ENCODE measurements around the gene YWHAQ.
A peak's percentile ranks its signal among the peaks of the same experiment; 100 is the strongest.
"Not testable (repeated sequence)": the region's sequence is repeated elsewhere in the genome, so short reads cannot be mapped to it uniquely, and the experiment has no call there.

YWHAQ gene

GRCh38 chr2:9630117-9630735 is 571 bp downstream of the YWHAQ start:
- DNase-seq = peak; percentile 35

DNA sequence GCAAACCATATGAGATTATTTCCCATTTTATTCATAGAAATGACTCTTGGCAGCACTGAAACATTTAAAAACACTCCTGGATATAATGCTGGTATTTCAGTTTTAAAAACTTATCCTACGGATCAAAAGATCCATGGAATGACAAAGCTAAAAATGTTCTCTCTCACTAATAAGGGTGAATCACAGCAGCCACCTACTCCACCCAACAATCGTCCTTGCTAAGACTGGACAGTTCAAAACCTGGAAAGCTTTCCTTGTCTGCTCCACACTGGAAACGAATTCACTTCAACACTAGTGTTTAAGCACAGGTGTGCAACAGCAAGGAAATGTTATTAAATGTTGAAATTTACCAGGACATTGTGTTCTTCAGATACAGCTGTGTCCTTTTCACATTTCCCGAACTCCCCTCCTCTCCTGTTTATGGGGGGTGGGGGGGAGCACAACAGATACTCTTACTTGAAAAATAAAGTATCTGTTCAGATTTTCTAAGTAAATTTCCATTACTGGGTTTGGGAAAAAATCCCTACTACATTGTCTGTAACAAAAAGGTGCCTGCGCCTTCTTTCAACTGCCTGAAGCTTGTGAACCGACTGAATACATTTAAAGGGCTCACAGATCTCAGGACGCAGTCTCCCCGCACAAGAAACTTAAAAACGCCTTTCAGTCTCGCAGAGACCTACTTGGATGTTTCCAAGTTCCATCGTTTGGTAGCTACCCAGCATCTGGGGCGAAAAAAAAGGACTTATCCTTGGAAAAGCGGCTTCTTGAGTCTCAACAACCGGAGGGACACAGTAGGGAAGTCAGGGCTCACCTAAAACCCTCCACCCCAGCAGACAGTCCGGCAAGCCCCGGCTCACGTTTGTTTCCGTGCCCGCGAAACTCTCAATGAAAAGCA is 1.3 kb downstream of the YWHAQ start:
- no peak for DNase-seq

DNA sequence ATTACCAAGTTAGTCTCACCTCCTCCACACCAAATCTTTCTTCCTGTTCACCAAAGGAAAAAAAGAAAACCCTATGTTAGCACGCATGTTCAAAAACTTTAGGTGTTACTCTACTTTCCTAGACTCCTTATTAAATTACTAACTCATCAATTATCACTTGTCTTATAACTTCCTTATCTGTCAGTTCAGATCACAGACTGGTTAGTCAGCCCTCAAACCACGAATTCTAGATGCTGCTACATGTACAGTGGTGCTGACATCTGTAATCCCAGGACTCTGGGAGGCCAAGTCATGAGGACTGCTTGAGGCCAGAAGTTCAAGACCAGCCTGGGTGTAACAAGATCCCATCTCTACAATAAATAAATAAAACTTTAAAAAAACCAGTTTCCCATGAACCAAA is 3.5 kb downstream of the YWHAQ start:
- DNase-seq = peak; percentile 59

DNA sequence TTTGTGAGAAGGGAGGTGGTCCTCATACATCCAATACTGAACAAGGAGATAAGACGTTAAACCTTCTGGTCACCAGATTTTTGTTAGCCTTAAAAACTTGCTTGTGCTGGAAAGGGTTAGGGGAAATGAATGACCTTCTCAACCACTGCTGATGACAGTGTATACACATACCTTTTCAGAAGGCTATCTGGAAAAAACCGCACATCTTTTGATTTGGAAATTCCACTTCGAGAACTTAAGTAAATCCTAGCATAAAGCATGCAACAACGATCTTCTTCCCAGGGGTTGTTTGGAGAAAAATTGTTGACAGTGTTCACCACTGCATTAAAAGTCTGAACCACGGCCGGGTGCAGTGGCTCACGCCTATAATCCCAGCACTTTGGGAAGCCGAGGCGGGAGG is 7.6 kb downstream of the YWHAQ start:
- DNase-seq = no peak

DNA sequence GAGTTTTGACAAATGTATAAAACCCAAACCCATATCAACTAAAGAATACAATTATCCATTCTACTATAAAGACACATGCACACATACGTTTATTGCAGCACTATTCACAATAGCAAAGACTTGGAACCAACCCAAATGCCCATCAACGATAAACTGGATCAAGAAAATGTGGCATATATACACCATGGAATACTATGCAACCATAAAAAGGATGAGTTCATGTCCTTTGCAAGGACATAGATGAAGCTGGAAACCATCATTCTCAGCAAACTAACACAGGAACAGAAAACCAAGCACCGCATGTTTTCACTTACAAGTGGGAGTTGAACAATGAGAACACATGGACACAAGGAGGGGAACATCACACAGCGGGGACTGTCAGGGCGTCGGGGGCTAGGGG is 9.1 kb downstream of the YWHAQ start:
- DNase-seq = not testable (repeated sequence)

GRCh38 chr2:9618410-9618809 is 12.4 kb downstream of the YWHAQ start:
- no peak for DNase-seq

- DNase-seq = no peak
These were observed 13.0 kb downstream of the YWHAQ start for GRCh38 chr2:9617749-9618148.

DNA sequence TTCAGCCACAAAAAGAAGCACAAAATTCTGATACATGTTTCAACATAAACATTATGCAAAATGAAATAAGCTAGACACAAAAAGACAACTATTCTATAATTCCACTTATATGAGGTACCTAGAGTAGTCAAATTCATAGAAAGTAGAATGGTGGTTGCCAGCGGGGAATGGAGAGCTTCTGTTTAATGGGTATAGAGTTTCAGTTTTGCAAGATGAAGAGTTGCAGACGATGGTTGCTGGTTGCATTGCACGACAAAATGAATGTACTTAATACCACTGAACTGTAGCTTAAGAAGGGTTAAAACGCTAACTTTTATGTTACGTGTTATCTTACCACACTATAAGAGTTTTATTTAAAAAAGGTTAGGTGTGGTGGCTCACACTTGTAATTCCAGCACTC is 13.5 kb downstream of the YWHAQ start:
- DNase-seq = no peak

DNA sequence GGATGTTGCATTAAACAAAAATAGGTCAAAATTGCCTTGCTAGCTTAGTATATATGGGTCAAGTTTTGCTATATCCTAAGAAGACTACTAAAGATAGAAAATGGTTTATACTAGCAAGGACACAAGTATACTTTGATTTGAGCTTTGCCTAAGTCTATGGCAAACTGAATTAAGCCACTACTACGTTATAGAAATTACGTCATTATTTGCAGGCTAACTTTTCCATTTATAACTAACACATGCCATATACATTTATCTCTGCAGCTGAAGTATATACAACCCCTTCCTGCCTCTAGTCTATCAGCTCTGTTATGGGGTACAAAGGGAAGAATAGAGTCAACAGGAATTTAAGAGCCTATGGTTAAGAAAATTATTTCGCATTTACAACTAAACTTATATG is 16.2 kb downstream of the YWHAQ start:
- no peak for DNase-seq

DNA sequence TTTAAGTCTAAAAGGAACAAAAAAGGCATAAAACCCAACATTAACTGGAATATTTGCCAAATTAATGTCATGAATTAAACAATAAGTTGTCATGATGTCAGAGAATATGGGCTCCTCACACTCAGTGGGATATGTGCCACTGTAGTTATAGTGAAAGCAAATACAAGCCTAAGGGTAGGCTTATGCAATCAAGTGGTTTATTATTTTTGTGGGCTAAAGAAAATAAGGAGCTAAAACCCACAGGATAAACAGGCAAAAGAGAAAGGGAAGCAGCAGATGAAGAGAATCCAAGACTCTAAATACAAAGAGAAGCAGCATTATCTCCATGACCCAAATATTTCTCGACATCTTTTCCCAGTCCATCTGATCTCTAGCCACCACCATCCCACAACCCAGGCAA is 17.5 kb downstream of the YWHAQ start:
- DNase-seq = peak; percentile 74

- not testable (repeated sequence) for DNase-seq
These were observed 19.3 kb downstream of the YWHAQ start for GRCh38 chr2:9611549-9611912.

DNA sequence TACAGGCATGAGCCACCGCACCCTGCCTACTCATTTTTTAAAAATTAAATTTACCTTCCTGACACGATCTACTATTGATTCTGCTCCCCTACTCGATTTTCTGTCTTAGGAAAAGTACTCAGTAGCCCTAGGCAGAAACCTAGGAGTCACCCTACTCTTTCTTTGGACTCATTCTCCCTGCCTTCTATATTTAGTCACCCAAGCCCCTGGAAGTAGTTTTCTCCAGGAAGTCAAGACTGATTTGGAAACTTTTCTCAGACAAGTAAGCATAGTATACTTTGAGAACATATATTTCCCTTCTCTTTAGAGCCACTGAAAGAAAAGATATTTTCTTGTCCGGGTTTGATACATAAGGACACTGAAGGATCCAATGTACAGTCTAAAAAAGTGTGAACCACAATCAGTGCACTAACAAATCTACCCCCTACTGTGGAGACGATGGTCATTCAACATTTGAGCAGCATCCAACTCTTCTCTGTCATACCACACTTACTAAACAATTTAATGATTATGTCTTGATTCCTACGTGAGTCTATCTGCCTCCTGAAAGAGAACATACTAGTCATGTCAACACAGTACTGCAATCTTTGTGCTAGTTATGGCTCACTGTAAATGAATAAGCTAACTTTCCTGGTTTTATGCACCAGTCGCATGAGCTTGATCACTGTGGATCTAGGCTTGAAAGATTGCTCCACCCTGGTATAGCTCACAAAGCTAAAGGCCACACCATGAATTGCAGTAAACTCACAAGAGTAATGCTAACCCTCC is 19.8 kb downstream of the YWHAQ start:
- no peak for DNase-seq

DNA sequence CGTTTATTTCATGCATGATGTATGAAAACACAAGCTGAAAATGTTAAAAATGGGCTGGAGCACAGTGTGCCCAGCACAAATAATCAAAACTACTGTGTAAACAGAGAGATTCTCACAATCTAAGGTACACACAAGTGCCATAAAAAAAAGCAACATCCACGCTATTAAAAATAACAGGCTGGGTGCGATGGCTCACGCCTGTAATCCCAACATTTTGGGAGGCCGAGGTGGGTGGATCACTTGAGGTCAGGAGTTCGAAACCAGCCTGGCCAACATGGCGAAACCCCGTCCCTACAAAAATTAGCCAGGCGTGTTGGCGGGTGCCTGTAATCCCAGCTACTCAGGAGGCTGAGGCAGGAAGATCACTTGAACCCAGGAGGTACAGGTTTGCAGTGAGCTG is 22.3 kb downstream of the YWHAQ start:
- not testable (repeated sequence) for DNase-seq

DNA sequence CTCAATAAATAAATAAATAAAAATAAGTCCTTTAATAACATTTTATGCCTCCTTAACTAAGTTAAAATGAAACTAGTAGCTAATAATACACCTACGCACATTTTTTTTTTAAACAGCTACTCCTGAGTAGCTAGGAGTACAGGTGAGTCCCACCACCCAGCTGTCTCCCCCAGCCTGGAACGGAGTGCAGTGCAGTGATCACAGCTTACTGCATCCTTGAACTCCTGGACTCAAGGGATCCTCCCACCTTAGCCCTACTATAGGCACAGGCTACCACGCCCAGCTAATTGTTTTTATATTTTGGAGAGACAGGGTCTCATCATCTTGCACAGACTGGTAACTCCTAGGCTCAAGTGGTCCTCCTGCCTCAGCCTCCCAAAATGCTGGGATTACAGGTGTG is 28.4 kb downstream of the YWHAQ start:
- DNase-seq = no peak

DNA sequence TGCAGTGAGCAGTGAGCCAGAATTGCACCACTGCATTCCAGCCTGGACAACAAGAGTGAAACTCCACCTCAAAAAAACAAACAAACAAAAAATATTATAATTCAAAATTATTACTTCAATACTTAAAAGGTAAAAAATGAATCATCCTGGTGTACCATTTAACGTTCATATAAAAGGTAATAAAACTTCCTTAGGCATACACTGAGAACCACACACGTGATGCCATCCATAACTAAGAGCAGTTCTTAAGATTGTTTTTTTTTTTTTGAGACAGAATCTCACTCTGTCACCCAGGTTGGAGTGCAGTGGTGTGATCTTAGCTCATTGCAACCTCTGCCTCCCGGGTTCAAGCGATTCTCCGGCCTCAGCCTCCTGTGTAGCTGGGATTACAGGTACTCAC is 29.4 kb downstream of the YWHAQ start:
- no peak for DNase-seq

DNA sequence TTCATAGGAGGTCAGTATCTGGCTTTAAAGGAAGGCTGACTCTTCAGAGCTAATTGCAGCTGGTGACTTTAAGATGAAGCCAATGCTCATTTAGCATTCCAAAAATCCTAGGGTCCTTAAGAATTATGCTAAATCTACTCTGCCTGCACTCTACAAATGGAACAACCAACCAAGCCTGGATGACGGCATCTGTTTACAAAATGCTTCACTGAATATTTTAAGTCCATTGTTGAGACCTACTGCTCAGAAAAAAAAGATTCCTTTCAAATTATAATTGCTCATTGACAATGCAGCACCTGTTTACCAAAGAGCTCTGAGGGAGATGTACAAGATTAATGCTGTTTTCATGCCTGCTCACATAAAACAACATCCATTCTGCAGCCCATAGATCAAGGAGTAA is 31.4 kb downstream of the YWHAQ start:
- DNase-seq = no peak

- DNase-seq = no peak
These were observed 34.0 kb downstream of the YWHAQ start for GRCh38 chr2:9596621-9597311.

- no peak for DNase-seq
These were observed 35.1 kb downstream of the YWHAQ start for GRCh38 chr2:9595746-9596145.

GRCh38 chr2:9595256-9595655 is 35.5 kb downstream of the YWHAQ start:
- not testable (repeated sequence) for DNase-seq

DNA sequence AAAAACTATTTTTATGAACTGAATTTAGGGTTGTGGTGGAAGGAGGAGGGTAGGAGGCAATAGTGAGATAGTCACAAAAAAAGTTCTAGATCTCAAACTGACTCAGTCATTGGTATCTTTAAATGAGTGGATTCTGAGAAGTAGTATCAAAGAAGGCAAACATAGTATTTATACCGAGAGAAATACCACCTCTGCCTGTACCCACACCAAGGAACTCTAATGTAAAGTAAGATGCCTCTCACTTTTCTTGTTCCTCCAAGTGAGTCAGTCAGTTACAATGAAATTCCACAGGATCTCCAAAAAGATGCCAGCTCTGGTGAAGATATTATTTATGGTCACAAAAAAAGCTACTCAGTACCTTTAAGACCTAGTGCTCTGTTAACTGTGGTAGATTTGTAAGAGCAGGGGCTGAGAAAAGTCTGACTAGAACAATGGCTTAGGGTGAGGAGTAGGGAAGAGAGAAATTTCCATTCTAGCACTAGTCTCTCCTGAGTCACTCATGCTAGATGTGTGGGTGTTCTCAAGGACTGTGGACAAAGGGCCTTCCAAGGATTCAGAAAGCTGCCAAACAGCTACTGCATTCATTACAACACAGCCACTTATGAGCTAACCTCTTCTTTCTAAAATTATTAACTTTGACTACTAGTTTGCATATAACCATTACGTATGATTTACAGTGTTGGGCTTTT is 36.3 kb downstream of the YWHAQ start:
- DNase-seq = no peak

GRCh38 chr2:9593925-9594324 is 36.9 kb downstream of the YWHAQ start:
- no peak for DNase-seq

DNA sequence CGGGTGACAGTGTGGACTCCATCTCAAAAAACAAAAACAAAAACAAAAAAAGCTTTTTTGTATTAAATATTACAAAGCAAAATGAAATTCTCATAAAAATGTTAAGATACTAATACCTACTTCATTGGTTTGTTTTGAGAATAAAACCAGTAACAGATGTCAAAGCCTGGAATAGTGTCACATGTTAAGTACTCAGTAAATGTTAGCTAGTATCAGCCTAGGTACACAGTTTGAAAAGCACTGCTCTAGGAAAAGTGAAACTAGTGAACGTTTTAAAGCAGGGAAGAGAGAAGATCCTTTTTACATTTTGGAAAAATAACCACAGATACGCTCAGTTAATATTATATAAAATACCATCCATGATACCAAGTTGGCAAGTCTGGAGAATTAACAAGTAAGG is 38.1 kb downstream of the YWHAQ start:
- no peak for DNase-seq

GRCh38 chr2:9590641-9591040 is 40.2 kb downstream of the YWHAQ start:
- DNase-seq = no peak
